ENCODE data around the gene IL1R1.

The IL1R1 gene

DNA sequence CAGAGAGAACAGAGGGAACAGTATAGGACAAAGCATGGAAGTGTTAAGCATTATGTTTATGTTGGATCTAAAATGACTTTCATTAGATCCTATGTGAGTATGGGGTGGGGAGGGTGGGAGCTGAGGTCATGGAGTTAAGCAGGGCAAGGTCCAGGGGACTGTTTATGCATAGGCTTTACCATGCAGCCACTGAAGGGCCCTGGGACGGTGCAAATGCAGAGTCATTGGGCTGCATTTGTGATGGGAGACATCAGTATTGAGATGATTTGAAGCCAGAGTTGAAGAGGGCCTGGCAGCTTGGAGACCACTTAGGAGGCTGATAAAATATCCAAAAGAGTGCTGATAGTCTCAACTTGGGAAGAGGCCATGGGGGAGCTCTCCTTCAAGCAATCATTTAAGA, 66.9 kb downstream of the IL1R1 start:
- DNase-seq: no peak

DNA sequence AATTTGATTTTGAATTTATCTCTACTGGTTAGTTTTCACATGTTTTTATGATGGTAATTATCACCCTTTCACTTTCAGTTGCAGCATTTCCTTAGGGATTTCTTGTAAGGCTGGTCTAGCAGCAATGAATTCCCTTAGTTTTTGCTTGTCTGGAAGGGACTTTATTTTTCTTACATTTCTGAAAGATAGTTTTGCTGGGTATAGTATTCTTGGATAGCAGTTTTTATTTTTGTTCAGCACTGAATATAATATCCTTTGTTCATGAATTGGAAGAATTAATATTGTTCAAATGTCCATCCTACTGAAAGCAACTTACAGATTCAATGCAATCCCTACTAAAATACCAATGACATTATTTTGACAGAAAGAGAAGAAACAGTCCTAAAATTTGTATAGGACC, 74.5 kb downstream of the IL1R1 start:
- DNase-seq: no peak

DNA sequence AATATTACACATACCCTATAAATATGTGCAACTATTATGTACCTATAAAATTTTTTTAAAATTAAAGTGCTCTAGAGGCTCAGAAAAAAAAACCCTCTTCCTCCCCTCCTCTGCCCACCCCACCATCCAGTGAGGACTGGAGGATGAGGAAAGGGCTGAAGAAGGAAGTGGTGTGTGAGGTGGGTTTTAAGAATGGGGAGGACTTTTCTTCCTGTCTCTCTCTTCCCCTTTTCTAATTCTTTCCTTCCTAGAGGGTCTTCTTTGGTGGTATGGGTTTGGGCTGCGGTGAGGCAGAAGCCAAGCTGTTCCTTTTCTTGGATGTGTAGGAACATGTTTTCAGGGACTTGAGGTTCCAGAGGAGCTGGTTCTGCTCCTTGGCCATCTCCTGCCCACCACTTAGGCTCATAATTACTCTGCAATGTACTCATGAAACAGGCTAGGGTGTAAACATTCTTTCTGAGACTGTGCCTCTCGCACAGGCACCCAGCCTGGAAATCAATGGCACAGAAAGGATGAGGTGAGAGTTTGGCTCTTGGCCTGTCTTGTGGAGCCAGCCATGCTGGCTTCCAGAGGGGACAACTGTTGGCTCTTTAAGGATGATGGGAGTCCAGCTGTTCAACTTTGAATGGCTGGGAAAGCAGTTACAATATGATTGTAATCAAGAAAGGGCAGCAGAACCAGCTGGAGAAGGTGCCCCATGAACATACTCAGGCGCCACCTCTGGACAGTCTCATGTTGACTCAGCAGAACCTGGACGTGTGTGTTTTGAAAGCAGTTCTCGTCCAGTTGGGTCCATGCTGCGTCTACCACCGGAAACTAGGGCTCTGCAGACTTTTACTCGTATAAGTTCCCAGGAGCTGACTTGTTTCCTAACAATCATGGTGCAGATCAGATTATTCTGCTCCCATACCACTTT, 82.5 kb downstream of the IL1R1 start:
- no peak for DNase-seq

DNA sequence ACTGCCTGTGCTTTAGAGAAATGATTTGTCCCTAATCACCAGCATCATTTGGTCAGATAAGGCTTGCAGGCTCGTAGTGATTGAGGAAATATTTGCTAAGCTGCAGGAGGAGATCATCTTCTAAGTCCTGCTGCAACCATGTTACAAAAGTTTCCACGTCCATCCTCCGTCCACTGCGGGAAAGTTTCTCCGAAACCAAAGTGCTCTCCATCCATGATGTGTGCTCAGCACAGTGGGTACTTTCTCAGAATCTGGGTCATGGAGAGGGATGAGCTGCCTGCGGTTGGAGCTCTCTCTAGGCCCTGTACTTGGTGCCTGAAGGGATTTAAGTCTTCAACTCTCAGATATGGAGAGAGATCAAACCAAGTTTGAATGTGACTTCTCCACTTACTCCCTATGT, 83.6 kb downstream of the IL1R1 start:
- DNase-seq: no peak

DNA sequence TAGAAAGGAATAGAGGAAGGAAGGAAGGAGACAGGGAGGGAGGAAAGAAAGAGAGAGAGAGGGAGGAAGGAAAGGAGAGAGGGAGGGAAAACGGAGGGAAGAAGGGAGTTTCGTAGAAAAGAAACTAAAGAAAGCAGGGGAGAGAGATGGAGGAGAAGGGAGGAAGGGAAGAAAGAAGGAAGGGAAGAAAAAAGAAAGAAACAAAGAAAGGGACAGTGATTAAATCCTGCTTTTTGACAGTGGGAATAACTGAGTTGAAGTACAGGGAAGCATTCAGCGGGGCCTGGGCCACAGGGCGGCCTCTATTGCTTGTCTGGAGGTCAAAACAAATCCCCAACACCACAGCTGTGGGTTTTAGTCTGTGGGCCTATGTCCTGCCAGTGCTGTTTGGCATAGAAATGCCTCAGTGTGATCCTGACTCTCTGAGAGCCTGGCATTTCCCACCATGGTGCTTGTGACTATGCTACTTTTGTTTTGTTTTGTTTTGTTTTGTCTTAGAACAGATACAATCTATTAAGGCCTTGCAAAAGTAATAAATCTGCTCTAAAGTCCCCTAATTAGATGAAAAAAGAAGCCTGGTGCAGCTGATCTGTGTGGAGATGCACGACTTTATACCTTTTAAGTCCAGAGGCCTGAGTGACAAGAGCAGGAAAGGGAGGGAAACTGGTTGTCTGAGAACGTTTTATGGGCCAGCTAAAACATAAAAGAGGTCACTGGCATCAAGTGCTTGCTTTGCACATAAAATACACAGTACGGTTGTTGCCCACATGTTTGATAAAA, 84.3 kb downstream of the IL1R1 start:
- DNase-seq: no peak

DNA sequence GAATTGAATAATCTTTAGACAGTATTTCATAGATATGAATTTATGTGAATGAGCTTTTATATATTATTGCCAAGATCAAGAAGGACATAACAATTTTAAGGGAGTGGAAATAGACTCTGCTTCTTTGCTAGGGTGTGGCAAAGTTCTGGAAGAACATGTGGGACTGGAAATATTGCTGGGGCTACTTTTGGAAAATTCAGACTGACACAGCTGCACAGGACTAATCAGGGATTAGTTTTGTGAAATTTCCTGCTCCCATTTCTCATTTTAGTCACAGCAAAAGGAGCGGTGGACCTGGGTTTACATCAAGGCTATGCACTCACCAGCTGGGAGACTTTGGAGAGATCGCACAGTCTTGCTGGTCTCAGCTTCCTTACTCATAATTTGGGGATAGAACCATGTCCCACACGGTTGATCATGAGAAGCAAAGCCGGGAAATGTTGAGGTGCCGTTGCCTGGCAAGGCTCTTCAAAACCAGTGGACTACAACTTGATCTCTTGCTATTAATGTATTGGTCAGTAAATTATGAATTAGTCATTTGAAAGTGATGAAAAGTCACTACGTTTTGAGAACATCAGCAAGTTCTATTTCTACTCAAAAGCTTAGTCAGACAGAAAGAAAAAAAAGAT, 86.7 kb downstream of the IL1R1 start:
- no peak for DNase-seq
